HG02610 (cell line): ENCODE results near the gene PEX5.
A peak's percentile ranks its signal among the peaks of the same experiment; 100 is the strongest.

ENCODE experiments used
- ATAC-seq: cut with Tn5 transposase; IDR thresholded peaks from one replicate; pipeline ENCODE4 v1.9.1; 2021; ENCODE audit warnings: mild to moderate bottlenecking, moderate library complexity; ENCODE audit not compliant: unreplicated experiment

The PEX5 gene

DNA sequence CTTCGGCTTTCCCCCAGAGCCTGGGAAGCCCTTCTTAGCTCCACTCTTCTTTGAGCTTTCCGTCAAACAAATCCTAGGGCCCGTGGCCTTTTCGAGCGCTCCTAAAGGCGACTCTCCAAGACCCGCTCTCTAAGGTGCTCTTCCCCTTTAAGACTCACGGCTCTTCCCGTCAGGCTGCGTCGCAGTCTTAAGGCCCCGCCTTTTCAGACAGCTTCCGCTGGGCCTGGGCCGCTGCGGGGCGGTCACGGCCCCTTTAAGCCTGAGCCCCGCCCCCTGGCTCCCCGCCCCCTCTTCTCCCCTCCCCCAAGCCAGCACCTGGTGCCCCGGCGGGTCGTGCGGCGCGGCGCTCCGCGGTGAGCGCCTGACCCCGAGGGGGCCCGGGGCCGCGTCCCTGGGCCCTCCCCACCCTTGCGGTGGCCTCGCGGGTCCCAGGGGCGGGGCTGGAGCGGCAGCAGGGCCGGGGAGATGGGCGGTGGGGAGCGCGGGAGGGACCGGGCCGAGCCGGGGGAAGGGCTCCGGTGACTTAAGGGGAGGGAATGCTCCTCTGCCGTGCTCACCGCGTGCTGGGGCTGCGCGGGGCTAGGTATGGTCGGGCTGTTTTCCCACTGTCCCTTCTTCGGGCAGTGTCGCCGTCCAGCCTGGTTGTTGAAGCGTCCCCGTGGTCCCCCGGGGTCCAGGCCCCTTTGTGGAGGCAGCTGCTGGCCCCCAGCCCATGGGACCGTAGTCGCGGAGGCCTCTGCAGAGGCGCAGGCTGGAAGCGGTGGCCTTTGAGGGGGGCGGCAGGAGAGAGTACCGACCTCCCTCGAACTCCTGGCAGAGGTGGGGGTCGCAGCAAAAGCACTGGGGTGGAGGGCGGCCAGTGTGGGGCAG lies at the start of gene PEX5:
Gene PEX5, plus strand, starts transcription at position 289 of the 870 bp plus-strand sequence. CDS start 692 bp downstream, outside the sequence.
- ATAC-seq, result peak; percentile 97

- ATAC-seq, result no peak
These were observed 48.0 kb upstream of the PEX5 start for GRCh38 chr12:7141351-7142005.

- ATAC-seq, result no peak
These were observed 47.3 kb upstream of the PEX5 start for GRCh38 chr12:7142056-7142644.

- no peak for ATAC-seq
These were observed 46.5 kb upstream of the PEX5 start for GRCh38 chr12:7142809-7143465.

DNA sequence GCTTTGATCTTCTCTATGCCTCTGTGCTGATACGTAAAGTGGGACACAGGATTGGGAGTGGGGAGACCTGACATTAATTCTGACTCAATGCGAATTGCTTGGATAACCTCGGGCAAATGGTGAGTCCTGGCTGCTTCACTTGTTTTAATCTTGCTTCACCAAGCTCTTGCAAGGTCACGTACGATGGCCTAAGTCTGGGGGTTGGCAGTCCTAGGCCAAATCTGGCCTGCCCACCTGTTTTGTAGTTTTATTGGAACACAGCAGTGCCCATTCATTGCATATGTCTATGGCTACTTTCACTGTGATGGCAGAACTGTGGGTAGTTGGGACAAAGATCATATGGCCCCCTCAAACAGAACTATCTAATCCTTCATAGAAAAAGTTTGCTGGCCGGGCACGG lies 45.9 kb upstream of the PEX5 start:
- ATAC-seq, result no peak

DNA sequence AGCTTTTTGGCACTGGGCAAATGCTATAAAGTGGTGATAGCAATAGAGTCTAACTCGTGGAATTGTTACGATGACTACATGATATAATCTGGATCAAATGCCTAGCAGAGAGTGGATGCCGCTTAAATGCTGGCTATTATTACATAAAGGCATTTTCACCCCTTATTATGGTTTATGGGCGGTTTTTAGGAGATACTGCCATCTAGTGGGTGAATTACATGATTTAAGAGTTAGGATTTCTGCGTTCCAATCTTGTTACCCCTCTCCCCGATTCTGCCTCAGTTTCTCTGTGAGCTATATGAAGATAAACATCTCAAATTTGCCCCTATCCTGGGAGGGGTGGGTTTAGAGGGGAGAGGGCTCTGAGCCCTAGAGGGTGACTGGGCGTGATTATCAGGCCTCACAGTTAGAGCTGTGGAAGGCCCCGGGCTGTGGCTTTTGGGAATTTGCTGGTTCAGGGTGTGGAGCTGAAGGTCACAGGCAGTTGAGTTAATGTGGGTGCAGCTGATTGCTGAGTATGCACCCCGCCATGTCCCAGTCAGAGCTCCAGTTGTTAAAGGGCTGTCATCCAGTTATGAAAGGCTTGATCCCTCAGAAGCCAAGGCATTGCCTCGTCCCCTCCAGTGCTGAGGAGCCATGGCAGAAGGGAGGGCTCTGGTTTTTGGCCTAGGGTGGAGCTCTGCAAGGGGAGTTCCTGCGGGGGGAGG lies 44.9 kb upstream of the PEX5 start:
- no peak for ATAC-seq

DNA sequence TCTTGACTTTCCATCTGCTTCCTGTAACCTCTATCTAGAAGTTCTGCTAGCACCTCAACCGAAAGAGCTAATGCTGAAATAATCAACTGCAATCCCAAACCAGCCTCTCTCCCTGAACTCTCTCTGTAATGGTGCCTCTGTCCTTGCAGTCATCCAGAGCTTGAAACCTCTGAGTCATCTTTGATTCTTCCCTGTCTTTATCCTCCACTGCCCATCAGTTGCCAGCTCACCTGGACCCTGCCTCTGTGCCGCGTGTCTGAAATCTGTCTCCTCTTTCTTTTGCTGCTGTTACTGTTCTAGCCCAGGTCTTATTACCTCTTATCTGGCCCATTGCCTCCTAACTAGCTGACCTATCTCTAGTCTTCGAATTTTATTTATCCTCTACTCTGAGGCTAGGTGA lies 43.8 kb upstream of the PEX5 start:
- ATAC-seq, result no peak

DNA sequence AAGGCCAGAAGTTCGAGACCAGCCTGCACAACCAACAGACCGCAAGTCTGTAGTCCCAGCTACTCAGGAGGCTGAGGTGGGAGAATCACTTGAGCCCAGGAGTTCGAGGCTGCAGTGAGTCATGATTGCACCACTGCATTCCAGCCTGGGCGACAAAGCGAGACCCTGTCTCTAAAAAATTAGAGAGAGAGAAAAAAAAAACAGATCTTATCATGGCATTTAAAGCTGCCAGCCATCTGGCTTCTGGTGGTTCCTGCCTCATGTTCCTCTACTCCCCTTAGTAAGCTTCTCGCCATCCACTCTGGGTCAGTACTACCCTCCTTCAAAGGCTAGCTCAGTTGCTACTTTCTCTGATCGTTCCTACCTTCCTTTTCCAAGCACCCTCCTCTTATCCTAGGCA lies 43.3 kb upstream of the PEX5 start:
- ATAC-seq, result no peak

DNA sequence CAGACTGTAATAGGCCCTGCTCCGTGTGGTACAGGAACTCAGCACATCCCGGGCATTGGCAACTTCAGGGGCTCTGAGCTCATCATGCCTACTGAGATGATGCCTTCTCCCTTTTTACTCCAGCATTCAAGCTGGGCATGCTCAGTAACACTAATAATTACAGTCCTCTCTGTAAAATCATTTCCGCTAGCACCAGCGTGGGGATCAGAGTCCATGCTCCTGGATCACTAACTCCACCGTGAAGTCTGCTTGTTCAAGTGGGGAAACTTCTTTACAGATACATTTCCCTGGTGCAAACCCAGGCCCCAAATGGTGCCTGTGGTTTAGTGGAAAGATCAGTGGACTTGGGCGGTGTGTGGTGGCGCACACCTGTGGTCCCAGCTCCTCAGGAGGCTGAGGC lies 42.6 kb upstream of the PEX5 start:
- ATAC-seq, result no peak

GRCh38 chr12:7150356-7150755 lies 39.1 kb upstream of the PEX5 start:
- no peak for ATAC-seq

- no peak for ATAC-seq
These were observed 38.6 kb upstream of the PEX5 start for GRCh38 chr12:7150841-7151240.

GRCh38 chr12:7151532-7151931 lies 38.0 kb upstream of the PEX5 start:
- no peak for ATAC-seq

DNA sequence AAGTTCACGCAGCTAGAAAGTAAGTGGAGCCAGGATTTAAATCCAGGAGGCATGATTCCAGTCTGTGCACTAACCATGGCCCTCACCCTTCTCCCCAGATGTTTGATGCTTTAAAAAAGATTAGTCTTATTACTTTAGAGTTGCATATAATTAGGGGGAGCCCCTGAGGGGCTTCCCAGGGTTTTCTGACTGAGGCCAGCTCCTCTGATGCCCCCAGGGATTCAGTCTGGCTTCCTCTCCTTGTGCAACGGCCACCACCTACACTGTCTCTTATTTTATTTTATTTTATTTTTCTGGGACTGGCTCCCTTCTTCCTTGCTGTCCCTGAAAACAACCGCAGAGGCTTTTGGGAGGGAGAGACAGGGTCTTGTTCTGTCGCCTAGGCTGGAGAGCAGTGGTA lies 36.7 kb upstream of the PEX5 start:
- ATAC-seq, result no peak

- ATAC-seq, result no peak
These were observed 35.4 kb upstream of the PEX5 start for GRCh38 chr12:7154042-7154441.

GRCh38 chr12:7154901-7155470 lies 34.5 kb upstream of the PEX5 start:
- ATAC-seq, result no peak

DNA sequence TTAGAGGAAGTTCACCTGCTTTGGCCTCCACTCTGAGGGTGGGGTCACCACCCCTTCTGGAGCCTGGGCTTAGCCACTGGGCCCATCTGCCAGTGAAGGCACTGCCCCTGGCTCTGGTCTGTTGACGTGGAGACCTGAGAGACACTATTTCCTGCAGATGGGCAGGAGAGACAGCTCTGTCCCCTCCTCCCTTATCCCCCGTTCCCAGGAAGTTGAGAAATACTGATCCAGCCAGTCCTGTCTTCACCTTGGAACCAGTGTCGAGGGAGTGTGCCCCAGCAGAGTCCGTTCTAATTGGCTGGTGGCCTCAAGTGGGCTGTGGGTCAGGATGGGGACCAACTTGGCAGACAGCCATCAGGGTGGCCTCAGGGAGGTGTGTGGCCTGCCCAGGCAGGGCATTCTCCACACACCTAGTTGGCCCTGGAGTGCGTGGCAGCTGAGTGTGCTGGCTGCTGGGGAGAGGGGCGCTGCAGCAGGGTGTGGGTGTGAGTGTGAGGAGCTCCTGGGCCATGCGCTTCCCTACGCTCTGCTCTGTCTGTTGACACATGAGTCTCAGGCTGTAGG lies 33.9 kb upstream of the PEX5 start:
- ATAC-seq, result no peak

DNA sequence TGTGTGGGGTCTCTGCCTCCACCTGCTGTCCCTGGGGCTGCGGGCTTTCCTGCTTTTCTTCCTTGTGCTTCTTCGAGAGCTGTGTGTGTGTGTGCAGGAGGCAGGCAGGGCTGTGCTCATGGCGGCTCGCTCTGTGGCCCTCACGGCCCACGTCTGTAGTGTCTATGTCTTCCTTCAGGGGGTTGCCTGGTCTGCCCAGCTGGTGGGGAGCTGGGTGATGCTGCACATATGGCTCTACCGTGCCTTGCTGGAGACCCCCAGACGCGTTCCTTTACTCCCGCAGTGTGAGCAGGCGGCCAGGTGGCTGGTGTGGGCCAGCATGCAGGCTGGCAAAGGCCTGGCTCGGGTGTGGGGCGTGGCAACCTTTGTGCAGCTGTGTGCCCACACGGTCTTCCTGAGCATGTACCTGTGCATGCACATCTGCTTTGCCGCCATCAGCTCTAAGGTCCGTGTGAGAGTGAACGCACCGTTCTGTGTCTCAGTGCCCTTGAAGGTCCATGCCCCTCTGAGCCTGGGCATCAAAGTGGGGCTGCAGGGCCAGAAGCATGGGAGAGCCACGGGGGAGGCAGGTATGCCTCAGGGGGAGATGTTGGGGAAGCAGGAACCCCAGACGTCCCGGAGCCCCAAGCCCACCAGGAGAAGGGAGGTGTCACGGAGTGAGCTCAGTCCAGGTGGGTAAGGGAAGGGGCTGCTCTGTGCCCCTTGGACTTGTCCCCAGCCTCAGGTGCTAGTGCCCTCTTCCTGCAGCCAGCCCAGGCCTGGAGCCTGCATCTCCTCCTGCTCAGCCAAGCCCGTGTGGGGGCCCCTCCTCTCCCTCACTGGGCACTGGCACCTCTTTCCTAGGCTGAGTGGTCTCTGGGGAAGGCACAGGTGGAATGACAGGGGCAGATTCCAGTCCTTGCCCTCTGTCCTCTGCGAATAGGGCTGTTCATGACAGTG lies 33.0 kb upstream of the PEX5 start:
- no peak for ATAC-seq

DNA sequence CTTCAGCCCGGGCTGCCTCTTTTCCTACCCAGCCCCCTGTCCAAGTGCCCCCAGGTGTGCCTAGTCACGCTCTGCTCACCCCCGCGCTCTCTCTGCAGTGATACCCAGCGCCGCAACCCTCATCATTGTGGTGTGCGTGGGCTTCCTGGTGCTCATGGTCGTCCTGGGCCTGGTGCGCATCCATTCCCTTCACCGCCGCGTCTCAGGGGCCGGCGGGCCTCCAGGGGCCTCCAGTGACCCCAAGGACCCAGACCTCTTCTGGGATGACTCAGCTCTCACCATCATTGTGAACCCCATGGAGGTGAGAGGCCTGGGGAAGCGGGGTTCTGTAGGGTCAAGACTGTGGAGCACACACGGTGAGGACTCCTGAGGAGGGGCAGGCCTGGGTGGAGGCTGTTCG lies 32.1 kb upstream of the PEX5 start:
- no peak for ATAC-seq
